Embryonic facial prominence (tissue), 1 donor: ENCODE results near the gene RGS14.
"Not testable (repeated sequence)": the region's sequence is repeated elsewhere in the genome, so short reads cannot be mapped to it uniquely, and the experiment has no call there.

Source experiments
- DNase-seq: peaks from one replicate; pipeline ENCODE4 v3.0.0-alpha.2; 2016; ENCODE audit errors: extremely low spot score

RGS14 gene

GRCh38 chr5:177364159-177364962, 6.6 kb downstream of the RGS14 start:
- no peak for DNase-seq

- no peak for DNase-seq
Measured at GRCh38 chr5:177365845-177366527, 8.3 kb downstream of the RGS14 start.

GRCh38 chr5:177366528-177367322, 9.0 kb downstream of the RGS14 start:
- DNase-seq = peak; percentile 68

GRCh38 chr5:177367323-177367848, 9.7 kb downstream of the RGS14 start:
- DNase-seq = no peak

- no peak for DNase-seq
Measured at GRCh38 chr5:177367981-177368868, 10.5 kb downstream of the RGS14 start.

- DNase-seq = no peak
Measured at GRCh38 chr5:177368869-177369644, 11.3 kb downstream of the RGS14 start.

- no peak for DNase-seq
Measured at GRCh38 chr5:177369645-177370440, 12.1 kb downstream of the RGS14 start.

- DNase-seq = peak; percentile 53
Measured at GRCh38 chr5:177370488-177371119, 12.9 kb downstream of the RGS14 start.

GRCh38 chr5:177371120-177372033, 13.7 kb downstream of the RGS14 start:
- DNase-seq = no peak

- DNase-seq = no peak
Measured at GRCh38 chr5:177372034-177372896, 14.5 kb downstream of the RGS14 start.

GRCh38 chr5:177372910-177373309, 15.2 kb downstream of the RGS14 start:
- no peak for DNase-seq

GRCh38 chr5:177373806-177374205, 16.1 kb downstream of the RGS14 start:
- no peak for DNase-seq

GRCh38 chr5:177374211-177374610, 16.5 kb downstream of the RGS14 start:
- DNase-seq = no peak

GRCh38 chr5:177375516-177375915, 17.8 kb downstream of the RGS14 start:
- DNase-seq = not testable (repeated sequence)

- no peak for DNase-seq
Measured at GRCh38 chr5:177376107-177376506, 18.4 kb downstream of the RGS14 start.

- DNase-seq = no peak
Measured at GRCh38 chr5:177377851-177378776, 20.4 kb downstream of the RGS14 start.
